Neutrophil (primary cell): Measurements from ENCODE around the gene ANP32A.

Source experiments
- H3K27ac ChIP-seq: fragments of 200-600 bp; sonication (generic); 2 replicates; pipeline ENCODE4 v1.5.1; 2016; ENCODE audit warnings: mild to moderate bottlenecking, moderate library complexity
- H3K27me3 ChIP-seq: fragments of 200-600 bp; sonication (generic); 2 replicates; pipeline ENCODE4 v1.6.0; 2016; ENCODE audit warnings: mild to moderate bottlenecking
- H3K36me3 ChIP-seq: fragments of 200-600 bp; sonication (generic); 2 replicates; pipeline ENCODE4 v1.5.1; 2017
- H3K4me1 ChIP-seq, 2 experiments: fragments of 200-600 bp in 1 of 2; sonication (generic) in 1 of 2; 1 replicate in 1 of 2; 2 replicates in 1 of 2; pipeline versions ENCODE4 v1.5.1 to v1.6.1; 2013 to 2016; ENCODE audit warnings: low read depth in 1 of 2, low read length in 1 of 2, mild to moderate bottlenecking in 1 of 2, moderate library complexity in 1 of 2; ENCODE audit not compliant: control insufficient read depth in 1 of 2, insufficient read depth in 1 of 2
- H3K4me3 ChIP-seq, 2 experiments: fragments of 200-600 bp in 1 of 2; sonication (generic) in 1 of 2; 1 replicate in 1 of 2; 2 replicates in 1 of 2; pipeline ENCODE4 v1.5.1; 2013 to 2016; ENCODE audit warnings: low read depth in 1 of 2, low read length in 1 of 2, mild to moderate bottlenecking in 1 of 2, moderate library complexity in 1 of 2
- H3K9me3 ChIP-seq: fragments of 200-600 bp; sonication (generic); 2 replicates; pipeline ENCODE4 v1.5.1; 2016
- CTCF ChIP-seq: fragments of 200-600 bp; sonication (generic); IDR thresholded peaks from 2 replicates; pipeline ENCODE4 v1.5.1; 2016; ENCODE audit warnings: antibody characterized with exemption

The ANP32A gene

GRCh38 chr15:68734881-68735280 is 85.8 kb downstream of the ANP32A start:
- H3K4me3 ChIP-seq = no peak overlapping the region
- no peaks in the 10 kb centered on the region for H3K27me3 ChIP-seq
- H3K27ac ChIP-seq = peak overlapping the region; percentile 26
- H3K4me1 ChIP-seq = peaks cover 20 to 25% of the 10 kb centered on the region in 2 experiments
- no peaks in the 10 kb centered on the region for H3K9me3 ChIP-seq
- H3K36me3 ChIP-seq = no peaks in the 10 kb centered on the region
- TF ChIP-seq CTCF = no peak

GRCh38 chr15:68734352-68734751 is 86.3 kb downstream of the ANP32A start:
- Histone ChIP-seq H3K9me3 (no peaks in the 10 kb centered on the region), H3K27me3 (no peaks in the 10 kb centered on the region), H3K4me1 (peaks cover 20 to 25% of the 10 kb centered on the region in 2 experiments), H3K27ac (peak overlapping the region; percentile 29), H3K4me3 (no peak overlapping the region), H3K36me3 (no peaks in the 10 kb centered on the region)
- TF ChIP-seq CTCF = no peak

GRCh38 chr15:68733666-68734065 is 87.0 kb downstream of the ANP32A start:
- Histone ChIP-seq H3K4me1 (peaks cover 21 to 25% of the 10 kb centered on the region in 2 experiments), H3K27me3 (no peaks in the 10 kb centered on the region), H3K36me3 (no peaks in the 10 kb centered on the region), H3K27ac (peak overlapping the region; percentile 20), H3K4me3 (no peak overlapping the region), H3K9me3 (no peaks in the 10 kb centered on the region)
- no peak for TF ChIP-seq CTCF

- TF ChIP-seq CTCF = no peak
- H3K27ac ChIP-seq = no peak overlapping the region
- peaks cover 24 to 25% of the 10 kb centered on the region in 2 experiments for H3K4me1 ChIP-seq
- H3K4me3 ChIP-seq = no peak overlapping the region
- no peaks in the 10 kb centered on the region for H3K9me3 ChIP-seq
- no peaks in the 10 kb centered on the region for H3K27me3 ChIP-seq
- H3K36me3 ChIP-seq = no peaks in the 10 kb centered on the region
These were observed 88.2 kb downstream of the ANP32A start for GRCh38 chr15:68732451-68732850.

- Histone ChIP-seq H3K9me3 (no peaks in the 10 kb centered on the region), H3K4me3 (no peak overlapping the region), H3K27ac (no peak overlapping the region), H3K36me3 (no peaks in the 10 kb centered on the region), H3K4me1 (peaks cover 26 to 27% of the 10 kb centered on the region in 2 experiments), H3K27me3 (no peaks in the 10 kb centered on the region)
- TF ChIP-seq CTCF = no peak
These were observed 89.5 kb downstream of the ANP32A start for GRCh38 chr15:68730976-68731897.
